K562 (cell line): ENCODE measurements around the gene CHMP2A. TPM values are rescaled to one million over a fixed set of nuclear protein-coding genes. Genes with fewer than 3 reads are reported as not detected.

ENCODE experiments used
- CHD1 ChIP-seq: fragments of 200-600 bp; sonication (generic); IDR thresholded peaks from one replicate; pipeline ENCODE4 v1.6.1; 2012; ENCODE audit warnings: mild to moderate bottlenecking, moderate library complexity, low read length, inconsistent platforms
- CREM ChIP-seq: IDR thresholded peaks from 2 replicates; pipeline ENCODE4 v1.6.1; 2014; ENCODE audit warnings: antibody characterized with exemption, low read depth
- ETV5 ChIP-seq: sonication (generic); formaldehyde crosslinking; IDR thresholded peaks from 2 replicates; pipeline ENCODE4 v1.4.0; 2020; ENCODE audit warnings: low read depth, mild to moderate bottlenecking, missing genetic modification reagents
- GATAD2B ChIP-seq: fragments of 450-650 bp; IDR thresholded peaks from 2 replicates; pipeline ENCODE4 v1.6.1; 2017; ENCODE audit warnings: mild to moderate bottlenecking, borderline replicate concordance
- HCFC1 ChIP-seq: IDR thresholded peaks from 2 replicates; pipeline ENCODE4 v1.6.1; 2012; ENCODE audit warnings: low read depth, low read length, improper control_type of control experiment
- HDAC1 ChIP-seq, 2 experiments: fragments of 450-650 bp; IDR thresholded peaks; 2 replicates each; pipeline ENCODE4 v1.6.1; 2016 to 2017; ENCODE audit warnings: inconsistent platforms in 1 of 2, mild to moderate bottlenecking in 1 of 2, moderate library complexity in 1 of 2
- HDAC2 ChIP-seq: fragments of 450-650 bp; IDR thresholded peaks from 2 replicates; pipeline ENCODE4 v1.6.1; 2016; ENCODE audit warnings: mild to moderate bottlenecking
- MCM3 ChIP-seq: fragments of 450-650 bp; IDR thresholded peaks from 2 replicates; pipeline ENCODE4 v1.6.1; 2016
- SREBF1 ChIP-seq: fragments of 150-350 bp; IDR thresholded peaks from 2 replicates; pipeline ENCODE4 v1.6.1; 2014; ENCODE audit warnings: antibody characterized with exemption, low read depth, low read length, borderline replicate concordance
- TCF7 ChIP-seq: sonication (generic); IDR thresholded peaks from 2 replicates; pipeline ENCODE4 v1.6.1; 2016; ENCODE audit warnings: antibody characterized with exemption, borderline replicate concordance
- ZC3H11A ChIP-seq: IDR thresholded peaks from 2 replicates; pipeline ENCODE4 v1.6.1; 2012; ENCODE audit warnings: low read depth, low read length, improper control_type of control experiment
- ZNF583 ChIP-seq: fragments of 250-450 bp; sonication (Bioruptor Pico); IDR thresholded peaks from 2 replicates; pipeline ENCODE4 v1.4.0; 2020
- polyA plus RNA-seq, 8 experiments: library from polyadenylated mRNA; depleted of rRNA in 4 of 8; stranded (reverse) in 5 of 8; unstranded in 3 of 8; fragments of >200 nt; fragmentation: Nextera tagmentation in 2 of 8; fragmentation: Illumina TruSeq in 1 of 8; extraction: Ambion mirVana in 2 of 8; extraction: Trizol in 1 of 8; gene quantifications; 2 replicates each; pipeline versions ENCODE4 v1.2.1 to v1.2.3, GENCODE V29; 2011 to 2014; ENCODE audit warnings: inconsistent platforms in 1 of 8, missing spikeins in 1 of 8
- total RNA-seq, 7 experiments: library from RNA; depleted of rRNA in 6 of 7; stranded (reverse); fragments of >200 nt in 6 of 7; fragmentation: Illumina TruSeq in 2 of 7; extraction: Trizol in 2 of 7; gene quantifications; 2 replicates each; pipeline versions ENCODE4 v1.2.1 to v1.2.3, GENCODE V29; 2011 to 2021; ENCODE audit warnings: low replicate concordance in 1 of 7
- TF ChIP-seq, protein P1 (sequence below), 2 experiments: fragments of 450-650 bp; IDR thresholded peaks; 2 replicates each; pipeline ENCODE4 v1.6.1; 2016
- TF ChIP-seq, protein P2 (sequence below): fragments of 450-650 bp; IDR thresholded peaks from 2 replicates; pipeline ENCODE4 v1.6.1; 2016; ENCODE audit warnings: missing biosample characterization, missing genetic modification characterization
- TF ChIP-seq, protein P3 (sequence below): IDR thresholded peaks from 2 replicates; pipeline ENCODE4 v1.6.1; 2016; ENCODE audit warnings: missing genetic modification characterization, missing compliant biosample characterization
- TF ChIP-seq, protein P4 (sequence below): fragments of 150-350 bp; conservative IDR thresholded peaks from 2 replicates; pipeline ENCODE4 v1.6.1; 2014; ENCODE audit warnings: low read length
- TF ChIP-seq, protein P5 (sequence below): fragments of 200-800 bp; sonication (Bioruptor generic); IDR thresholded peaks from 2 replicates; pipeline ENCODE4 v1.6.1; 2017; ENCODE audit warnings: missing genetic modification characterization, missing compliant biosample characterization
- TF ChIP-seq, protein P6 (sequence below): sonication (generic); formaldehyde crosslinking; IDR thresholded peaks from 2 replicates; pipeline ENCODE4 v1.8.0; 2022; ENCODE audit warnings: missing genetic modification reagents, mild to moderate bottlenecking, moderate library complexity, borderline replicate concordance

The CHMP2A gene
- total and polyA plus RNA-seq, 9 of the 15 experiments (the other 6 are each of a cell fraction or from before 2014, with no cell fraction given): 57.6 to 159 (median 87.2) TPM

DNA sequence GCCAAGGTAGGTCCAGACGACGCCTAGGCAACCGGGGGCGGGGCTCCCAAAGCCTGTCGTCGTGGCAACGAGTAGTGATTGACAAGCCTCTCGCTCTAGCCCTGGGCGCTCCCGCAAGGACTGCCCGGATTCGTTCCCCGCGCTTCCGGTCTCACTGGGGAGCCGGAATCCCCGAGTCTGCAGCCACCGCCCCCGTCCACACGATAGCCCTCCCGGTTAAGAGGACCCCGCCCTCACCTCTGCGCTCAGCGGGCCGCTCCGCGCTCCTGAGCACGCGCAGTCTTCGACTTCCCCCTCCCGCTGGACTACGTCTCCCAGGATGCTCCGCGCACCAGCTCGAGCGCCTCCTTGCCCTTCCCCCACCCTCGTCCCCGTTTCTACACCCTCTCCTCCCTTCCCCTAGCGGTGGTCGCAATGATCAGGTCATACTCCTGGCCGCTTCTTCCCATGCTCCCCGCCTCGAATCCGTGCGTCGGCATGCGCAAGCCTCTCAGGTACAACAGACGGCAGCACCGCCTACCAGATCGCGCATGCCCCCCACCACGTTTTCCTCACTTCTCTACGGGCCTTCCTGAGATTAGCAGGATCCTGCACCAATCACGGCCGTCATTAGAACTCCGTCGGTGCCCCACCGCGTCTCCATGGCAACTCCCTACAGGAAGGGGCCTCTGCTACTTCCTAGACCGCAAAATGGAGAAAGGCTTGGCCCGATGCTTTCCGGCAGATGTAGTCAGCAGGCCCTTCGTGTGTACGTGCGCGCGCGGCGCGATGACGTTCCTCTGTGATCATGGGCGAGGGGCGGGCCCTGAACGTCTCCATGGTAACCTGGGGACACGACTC, 18.1 kb upstream of the CHMP2A start, which contains the start of gene MZF1 (continued):
- TF ChIP-seq SREBF1: no peak
- TF ChIP-seq, protein P1, sequence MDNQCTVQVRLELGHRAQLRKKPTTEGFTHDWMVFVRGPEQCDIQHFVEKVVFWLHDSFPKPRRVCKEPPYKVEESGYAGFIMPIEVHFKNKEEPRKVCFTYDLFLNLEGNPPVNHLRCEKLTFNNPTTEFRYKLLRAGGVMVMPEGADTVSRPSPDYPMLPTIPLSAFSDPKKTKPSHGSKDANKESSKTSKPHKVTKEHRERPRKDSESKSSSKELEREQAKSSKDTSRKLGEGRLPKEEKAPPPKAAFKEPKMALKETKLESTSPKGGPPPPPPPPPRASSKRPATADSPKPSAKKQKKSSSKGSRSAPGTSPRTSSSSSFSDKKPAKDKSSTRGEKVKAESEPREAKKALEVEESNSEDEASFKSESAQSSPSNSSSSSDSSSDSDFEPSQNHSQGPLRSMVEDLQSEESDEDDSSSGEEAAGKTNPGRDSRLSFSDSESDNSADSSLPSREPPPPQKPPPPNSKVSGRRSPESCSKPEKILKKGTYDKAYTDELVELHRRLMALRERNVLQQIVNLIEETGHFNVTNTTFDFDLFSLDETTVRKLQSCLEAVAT (IDR thresholded peaks at IDR 0.05): peak; percentile 61 to 73; a peak in 3 of 4 replicates
- TF ChIP-seq, protein P2, sequence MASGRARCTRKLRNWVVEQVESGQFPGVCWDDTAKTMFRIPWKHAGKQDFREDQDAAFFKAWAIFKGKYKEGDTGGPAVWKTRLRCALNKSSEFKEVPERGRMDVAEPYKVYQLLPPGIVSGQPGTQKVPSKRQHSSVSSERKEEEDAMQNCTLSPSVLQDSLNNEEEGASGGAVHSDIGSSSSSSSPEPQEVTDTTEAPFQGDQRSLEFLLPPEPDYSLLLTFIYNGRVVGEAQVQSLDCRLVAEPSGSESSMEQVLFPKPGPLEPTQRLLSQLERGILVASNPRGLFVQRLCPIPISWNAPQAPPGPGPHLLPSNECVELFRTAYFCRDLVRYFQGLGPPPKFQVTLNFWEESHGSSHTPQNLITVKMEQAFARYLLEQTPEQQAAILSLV (tag): no peak
- peak; percentile 78 for TF ChIP-seq ETV5 (CRISPR knock-in tag)
- TF ChIP-seq, protein P3, sequence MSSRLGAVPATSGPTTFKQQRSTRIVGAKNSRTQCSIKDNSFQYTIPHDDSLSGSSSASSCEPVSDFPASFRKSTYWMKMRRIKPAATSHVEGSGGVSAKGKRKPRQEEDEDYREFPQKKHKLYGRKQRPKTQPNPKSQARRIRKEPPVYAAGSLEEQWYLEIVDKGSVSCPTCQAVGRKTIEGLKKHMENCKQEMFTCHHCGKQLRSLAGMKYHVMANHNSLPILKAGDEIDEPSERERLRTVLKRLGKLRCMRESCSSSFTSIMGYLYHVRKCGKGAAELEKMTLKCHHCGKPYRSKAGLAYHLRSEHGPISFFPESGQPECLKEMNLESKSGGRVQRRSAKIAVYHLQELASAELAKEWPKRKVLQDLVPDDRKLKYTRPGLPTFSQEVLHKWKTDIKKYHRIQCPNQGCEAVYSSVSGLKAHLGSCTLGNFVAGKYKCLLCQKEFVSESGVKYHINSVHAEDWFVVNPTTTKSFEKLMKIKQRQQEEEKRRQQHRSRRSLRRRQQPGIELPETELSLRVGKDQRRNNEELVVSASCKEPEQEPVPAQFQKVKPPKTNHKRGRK (tag): no peak
- TF ChIP-seq GATAD2B: no peak
- TF ChIP-seq CREM: peak; percentile 99
- TF ChIP-seq MCM3: no peak
- 0 out of 2 replicates have a peak, but pooled peaks have one; percentile 36 for TF ChIP-seq TCF7
- TF ChIP-seq, protein P4, sequence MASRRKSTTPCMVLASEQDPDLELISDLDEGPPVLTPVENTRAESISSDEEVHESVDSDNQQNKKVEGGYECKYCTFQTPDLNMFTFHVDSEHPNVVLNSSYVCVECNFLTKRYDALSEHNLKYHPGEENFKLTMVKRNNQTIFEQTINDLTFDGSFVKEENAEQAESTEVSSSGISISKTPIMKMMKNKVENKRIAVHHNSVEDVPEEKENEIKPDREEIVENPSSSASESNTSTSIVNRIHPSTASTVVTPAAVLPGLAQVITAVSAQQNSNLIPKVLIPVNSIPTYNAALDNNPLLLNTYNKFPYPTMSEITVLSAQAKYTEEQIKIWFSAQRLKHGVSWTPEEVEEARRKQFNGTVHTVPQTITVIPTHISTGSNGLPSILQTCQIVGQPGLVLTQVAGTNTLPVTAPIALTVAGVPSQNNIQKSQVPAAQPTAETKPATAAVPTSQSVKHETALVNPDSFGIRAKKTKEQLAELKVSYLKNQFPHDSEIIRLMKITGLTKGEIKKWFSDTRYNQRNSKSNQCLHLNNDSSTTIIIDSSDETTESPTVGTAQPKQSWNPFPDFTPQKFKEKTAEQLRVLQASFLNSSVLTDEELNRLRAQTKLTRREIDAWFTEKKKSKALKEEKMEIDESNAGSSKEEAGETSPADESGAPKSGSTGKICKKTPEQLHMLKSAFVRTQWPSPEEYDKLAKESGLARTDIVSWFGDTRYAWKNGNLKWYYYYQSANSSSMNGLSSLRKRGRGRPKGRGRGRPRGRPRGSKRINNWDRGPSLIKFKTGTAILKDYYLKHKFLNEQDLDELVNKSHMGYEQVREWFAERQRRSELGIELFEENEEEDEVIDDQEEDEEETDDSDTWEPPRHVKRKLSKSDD: no peak
- peak; percentile 93 for TF ChIP-seq CHD1
- peak; percentile 79 for TF ChIP-seq HCFC1
- TF ChIP-seq, protein P5, sequence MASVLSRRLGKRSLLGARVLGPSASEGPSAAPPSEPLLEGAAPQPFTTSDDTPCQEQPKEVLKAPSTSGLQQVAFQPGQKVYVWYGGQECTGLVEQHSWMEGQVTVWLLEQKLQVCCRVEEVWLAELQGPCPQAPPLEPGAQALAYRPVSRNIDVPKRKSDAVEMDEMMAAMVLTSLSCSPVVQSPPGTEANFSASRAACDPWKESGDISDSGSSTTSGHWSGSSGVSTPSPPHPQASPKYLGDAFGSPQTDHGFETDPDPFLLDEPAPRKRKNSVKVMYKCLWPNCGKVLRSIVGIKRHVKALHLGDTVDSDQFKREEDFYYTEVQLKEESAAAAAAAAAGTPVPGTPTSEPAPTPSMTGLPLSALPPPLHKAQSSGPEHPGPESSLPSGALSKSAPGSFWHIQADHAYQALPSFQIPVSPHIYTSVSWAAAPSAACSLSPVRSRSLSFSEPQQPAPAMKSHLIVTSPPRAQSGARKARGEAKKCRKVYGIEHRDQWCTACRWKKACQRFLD: peak; percentile 54; the same call in 1 of the 2 replicates
- no peak for TF ChIP-seq ZNF583 (CRISPR knock-in tag)
- 0 out of 2 replicates have a peak, but pooled peaks have one; percentile 19 for TF ChIP-seq ZC3H11A
- peak in 1 of 2 experiments; percentile 10; a peak in 2 of 4 replicates for TF ChIP-seq HDAC1 (IDR thresholded peaks at IDR 0.05)
- TF ChIP-seq, protein P6, sequence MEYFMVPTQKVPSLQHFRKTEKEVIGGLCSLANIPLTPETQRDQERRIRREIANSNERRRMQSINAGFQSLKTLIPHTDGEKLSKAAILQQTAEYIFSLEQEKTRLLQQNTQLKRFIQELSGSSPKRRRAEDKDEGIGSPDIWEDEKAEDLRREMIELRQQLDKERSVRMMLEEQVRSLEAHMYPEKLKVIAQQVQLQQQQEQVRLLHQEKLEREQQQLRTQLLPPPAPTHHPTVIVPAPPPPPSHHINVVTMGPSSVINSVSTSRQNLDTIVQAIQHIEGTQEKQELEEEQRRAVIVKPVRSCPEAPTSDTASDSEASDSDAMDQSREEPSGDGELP (CRISPR knock-in tag): peak; percentile 80
- TF ChIP-seq HDAC2: peak; percentile 11; the same call in 1 of the 2 replicates
